ENCODE data around the gene POLR2H.

DNA sequence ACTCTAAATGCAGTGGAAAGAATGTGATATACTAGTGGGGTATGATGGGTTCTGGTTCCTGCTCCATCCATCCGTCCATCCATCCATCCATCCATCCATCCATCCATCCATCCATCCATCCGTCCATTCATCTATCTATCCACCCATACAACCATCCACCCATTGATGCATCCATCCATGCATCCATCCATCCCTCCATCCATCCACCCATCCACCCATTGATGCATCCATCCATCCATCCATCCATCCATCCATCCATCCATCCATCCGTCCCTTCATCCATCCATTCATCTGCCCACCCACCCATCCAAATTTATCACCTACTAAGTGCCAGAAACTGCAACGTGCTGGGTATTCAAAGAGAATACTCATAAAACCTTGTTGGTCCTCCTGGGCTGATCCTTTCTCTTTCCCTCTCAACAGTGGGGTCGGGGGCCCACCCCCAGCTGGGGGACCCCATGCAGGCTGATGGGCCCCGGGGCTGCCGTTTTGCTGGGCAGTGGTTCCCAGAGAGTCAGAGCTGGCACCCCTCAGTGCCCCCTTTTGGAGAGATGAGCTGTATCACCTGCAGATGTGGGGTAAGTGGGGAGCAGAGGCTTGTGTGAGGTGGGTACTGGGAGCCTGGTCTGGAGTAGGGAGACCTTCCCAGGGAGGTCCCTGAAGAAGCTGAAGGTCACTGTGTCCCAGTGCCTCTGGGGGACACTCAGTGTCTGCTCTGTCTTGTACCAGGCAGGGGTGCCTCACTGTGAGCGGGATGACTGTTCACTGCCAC lies 26.8 kb downstream of the POLR2H start:
- TF ChIP-seq, protein P1, sequence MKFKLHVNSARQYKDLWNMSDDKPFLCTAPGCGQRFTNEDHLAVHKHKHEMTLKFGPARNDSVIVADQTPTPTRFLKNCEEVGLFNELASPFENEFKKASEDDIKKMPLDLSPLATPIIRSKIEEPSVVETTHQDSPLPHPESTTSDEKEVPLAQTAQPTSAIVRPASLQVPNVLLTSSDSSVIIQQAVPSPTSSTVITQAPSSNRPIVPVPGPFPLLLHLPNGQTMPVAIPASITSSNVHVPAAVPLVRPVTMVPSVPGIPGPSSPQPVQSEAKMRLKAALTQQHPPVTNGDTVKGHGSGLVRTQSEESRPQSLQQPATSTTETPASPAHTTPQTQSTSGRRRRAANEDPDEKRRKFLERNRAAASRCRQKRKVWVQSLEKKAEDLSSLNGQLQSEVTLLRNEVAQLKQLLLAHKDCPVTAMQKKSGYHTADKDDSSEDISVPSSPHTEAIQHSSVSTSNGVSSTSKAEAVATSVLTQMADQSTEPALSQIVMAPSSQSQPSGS (CRISPR knock-in tag; IDR thresholded peaks at IDR 0.05; ENCODE audit: borderline replicate concordance, low read depth) = no peak
- no peak for TF ChIP-seq ETV6 (CRISPR knock-in tag; IDR thresholded peaks at IDR 0.05)
- TF ChIP-seq, protein P2, sequence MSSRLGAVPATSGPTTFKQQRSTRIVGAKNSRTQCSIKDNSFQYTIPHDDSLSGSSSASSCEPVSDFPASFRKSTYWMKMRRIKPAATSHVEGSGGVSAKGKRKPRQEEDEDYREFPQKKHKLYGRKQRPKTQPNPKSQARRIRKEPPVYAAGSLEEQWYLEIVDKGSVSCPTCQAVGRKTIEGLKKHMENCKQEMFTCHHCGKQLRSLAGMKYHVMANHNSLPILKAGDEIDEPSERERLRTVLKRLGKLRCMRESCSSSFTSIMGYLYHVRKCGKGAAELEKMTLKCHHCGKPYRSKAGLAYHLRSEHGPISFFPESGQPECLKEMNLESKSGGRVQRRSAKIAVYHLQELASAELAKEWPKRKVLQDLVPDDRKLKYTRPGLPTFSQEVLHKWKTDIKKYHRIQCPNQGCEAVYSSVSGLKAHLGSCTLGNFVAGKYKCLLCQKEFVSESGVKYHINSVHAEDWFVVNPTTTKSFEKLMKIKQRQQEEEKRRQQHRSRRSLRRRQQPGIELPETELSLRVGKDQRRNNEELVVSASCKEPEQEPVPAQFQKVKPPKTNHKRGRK (CRISPR knock-in tag; IDR thresholded peaks at IDR 0.05; ENCODE audit: borderline replicate concordance) = no peak
- no peak for TF ChIP-seq CREM (CRISPR knock-in tag; IDR thresholded peaks at IDR 0.05)
- TF ChIP-seq, protein P3, sequence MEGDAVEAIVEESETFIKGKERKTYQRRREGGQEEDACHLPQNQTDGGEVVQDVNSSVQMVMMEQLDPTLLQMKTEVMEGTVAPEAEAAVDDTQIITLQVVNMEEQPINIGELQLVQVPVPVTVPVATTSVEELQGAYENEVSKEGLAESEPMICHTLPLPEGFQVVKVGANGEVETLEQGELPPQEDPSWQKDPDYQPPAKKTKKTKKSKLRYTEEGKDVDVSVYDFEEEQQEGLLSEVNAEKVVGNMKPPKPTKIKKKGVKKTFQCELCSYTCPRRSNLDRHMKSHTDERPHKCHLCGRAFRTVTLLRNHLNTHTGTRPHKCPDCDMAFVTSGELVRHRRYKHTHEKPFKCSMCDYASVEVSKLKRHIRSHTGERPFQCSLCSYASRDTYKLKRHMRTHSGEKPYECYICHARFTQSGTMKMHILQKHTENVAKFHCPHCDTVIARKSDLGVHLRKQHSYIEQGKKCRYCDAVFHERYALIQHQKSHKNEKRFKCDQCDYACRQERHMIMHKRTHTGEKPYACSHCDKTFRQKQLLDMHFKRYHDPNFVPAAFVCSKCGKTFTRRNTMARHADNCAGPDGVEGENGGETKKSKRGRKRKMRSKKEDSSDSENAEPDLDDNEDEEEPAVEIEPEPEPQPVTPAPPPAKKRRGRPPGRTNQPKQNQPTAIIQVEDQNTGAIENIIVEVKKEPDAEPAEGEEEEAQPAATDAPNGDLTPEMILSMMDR (IDR thresholded peaks at IDR 0.05) = no peak
- TF ChIP-seq NFE2L1 (CRISPR knock-in tag; IDR thresholded peaks at IDR 0.05) = no peak
- TF ChIP-seq SMAD4 (CRISPR knock-in tag; IDR thresholded peaks at IDR 0.05) = no peak
- TF ChIP-seq TEAD4 (CRISPR knock-in tag; IDR thresholded peaks at IDR 0.05) = no peak
- no peak for TF ChIP-seq NR1H2 (CRISPR knock-in tag; IDR thresholded peaks at IDR 0.05)
- no peak for TF ChIP-seq TP53 (CRISPR knock-in tag; IDR thresholded peaks at IDR 0.05)

Measured in WTC11 (cell line).